Measurements from ENCODE around the gene KCNA4.
"Not testable (repeated sequence)": the region's sequence is repeated elsewhere in the genome, so short reads cannot be mapped to it uniquely, and the experiment has no call there.

Gene KCNA4

DNA sequence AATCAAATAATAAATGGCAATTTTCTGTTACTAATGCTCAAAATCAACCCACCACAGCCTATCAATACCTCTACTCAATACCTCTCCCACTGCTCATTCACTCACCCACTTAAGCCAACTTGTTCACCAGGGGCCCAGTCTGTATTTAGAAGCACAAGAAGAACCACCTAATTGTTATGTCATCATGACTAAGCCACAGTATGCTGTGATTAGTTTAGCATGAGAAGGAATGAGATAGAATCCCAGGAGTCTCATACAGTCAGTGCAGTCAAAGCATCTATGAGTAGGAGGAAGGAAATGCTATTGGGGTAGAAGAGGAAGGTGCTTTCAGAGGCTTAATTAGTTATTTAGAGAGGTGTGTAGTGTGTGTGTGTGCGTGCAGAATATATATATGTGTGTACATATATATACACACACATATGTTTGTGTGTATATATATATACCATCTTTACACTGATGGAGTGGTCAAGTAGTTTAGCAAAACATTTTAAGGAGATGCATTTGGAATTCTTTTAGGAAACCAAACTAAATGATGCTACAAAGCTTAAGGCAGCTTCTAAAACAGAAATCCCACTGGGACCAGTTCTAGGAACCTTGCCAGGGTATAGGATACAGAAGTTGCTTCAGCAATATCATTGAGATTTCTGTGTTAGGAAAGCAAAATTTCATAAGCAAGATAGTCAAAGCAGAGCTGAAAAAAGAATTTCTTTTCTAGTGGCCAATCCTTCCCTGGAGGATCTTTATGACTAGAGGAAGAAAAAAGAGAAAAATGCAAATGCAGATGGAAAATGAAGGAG, 27.5 kb downstream of the KCNA4 start:
- DNase-seq = no peak

- no peak for DNase-seq
These were observed 31.6 kb downstream of the KCNA4 start for GRCh38 chr11:29985248-29985647.

GRCh38 chr11:29984544-29984943, 32.3 kb downstream of the KCNA4 start:
- DNase-seq = no peak

GRCh38 chr11:29978549-29978948, 38.3 kb downstream of the KCNA4 start:
- no peak for DNase-seq

- DNase-seq = not testable (repeated sequence)
These were observed 41.2 kb downstream of the KCNA4 start for GRCh38 chr11:29975580-29975979.

- DNase-seq = no peak
These were observed 53.0 kb downstream of the KCNA4 start for GRCh38 chr11:29963796-29964195.

- no peak for DNase-seq
These were observed 53.8 kb downstream of the KCNA4 start for GRCh38 chr11:29963036-29963435.

DNA sequence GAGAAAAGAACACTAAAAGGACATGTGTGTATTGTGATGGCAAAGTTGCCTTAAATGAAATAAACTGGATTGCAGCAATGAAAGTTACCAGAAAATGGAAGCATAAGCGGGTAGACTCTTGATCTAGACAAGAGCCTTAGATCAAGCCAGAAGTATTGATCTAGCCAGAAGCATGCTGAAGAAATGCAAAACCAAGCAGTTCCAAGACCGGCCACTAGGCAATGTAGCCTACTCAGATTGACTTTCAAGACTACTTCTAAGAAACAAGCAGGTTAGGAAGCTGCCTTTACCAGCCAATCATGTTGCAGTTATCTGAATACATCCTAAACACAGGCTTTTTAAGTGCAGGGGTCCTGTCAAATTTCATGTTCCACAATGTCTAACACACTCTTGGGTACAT, 54.6 kb downstream of the KCNA4 start:
- no peak for DNase-seq

All from NCI-H345 (cell line).